IMR-90 (cell line): ENCODE measurements around the gene IL34. TPM values are rescaled to one million over a fixed set of nuclear protein-coding genes. Genes with fewer than 3 reads are reported as not detected.
A peak's percentile ranks its signal among the peaks of the same experiment; 100 is the strongest.

Experiments used
- ATAC-seq: fragments of 200-7000 bp; cut with Tn5 transposase; 2 replicates; pipeline ENCODE4 v1.9.1; 2020; ENCODE audit warnings: low read depth, mild to moderate bottlenecking, moderate library complexity
- BruUV-seq: library from RNA; stranded (reverse); fragments of 400-500 nt; replicated peaks from 2 replicates; lab custom pipeline; 2021; lab: Mats Ljungman, UMichigan
- CTCF ChIA-PET: fragments of 300-600 bp; formaldehyde crosslinking; extraction: SDS; loops from one replicate; lab custom pipeline; 2021; ENCODE audit warnings: antibody characterized with exemption; lab: Yijun Ruan, JAX
- POLR2A ChIA-PET: fragments of 300-600 bp; sonication (Branson Sonifier 250); formaldehyde crosslinking; loops from one replicate; lab custom pipeline; 2022; ENCODE audit warnings: antibody characterized with exemption; ENCODE audit not compliant: unreplicated experiment; lab: Charles Lee
- DNase-seq: peaks from one replicate; pipeline ENCODE4 v3.0.0; 2013
- H2AFZ ChIP-seq: replicated peaks from 2 replicates; pipeline ENCODE3; 2013; ENCODE audit warnings: low read length, mild to moderate bottlenecking; ENCODE audit not compliant: poor library complexity
- H2AK5ac ChIP-seq: 2 replicates; pipeline ENCODE4 v1.6.1; 2013; ENCODE audit warnings: low read depth, low read length, inconsistent platforms
- H2AK9ac ChIP-seq: replicated peaks from 2 replicates; pipeline ENCODE3; 2013; ENCODE audit warnings: mild to moderate bottlenecking, low read depth, low read length, moderate library complexity; ENCODE audit not compliant: poor library complexity
- H2BK120ac ChIP-seq: 2 replicates; pipeline ENCODE4 v1.6.1; 2013; ENCODE audit warnings: low read depth, low read length, inconsistent platforms
- H2BK15ac ChIP-seq: 3 replicates; pipeline ENCODE4 v1.6.1; 2013; ENCODE audit warnings: low read depth, low read length, inconsistent platforms
- H2BK20ac ChIP-seq: 2 replicates; pipeline ENCODE4 v1.6.1; 2013; ENCODE audit warnings: low read depth, mild to moderate bottlenecking, inconsistent platforms, low read length, moderate library complexity
- H2BK5ac ChIP-seq: 2 replicates; pipeline ENCODE4 v1.6.1; 2013; ENCODE audit warnings: mild to moderate bottlenecking, low read depth, low read length, inconsistent platforms; ENCODE audit not compliant: poor library complexity, severe bottlenecking
- H3K14ac ChIP-seq: replicated peaks from 2 replicates; pipeline ENCODE4 v1.6.1; 2013; ENCODE audit warnings: low read depth, low read length, inconsistent platforms
- H3K18ac ChIP-seq: 2 replicates; pipeline ENCODE4 v1.6.1; 2013; ENCODE audit warnings: low read depth, low read length, control low read depth
- H3K23ac ChIP-seq: 2 replicates; pipeline ENCODE4 v1.6.1; 2013; ENCODE audit warnings: low read depth, low read length, inconsistent platforms
- H3K27ac ChIP-seq: 2 replicates; pipeline ENCODE4 v1.5.1; 2013; ENCODE audit warnings: mild to moderate bottlenecking, control low read depth, low read length; ENCODE audit not compliant: insufficient read depth
- H3K27me3 ChIP-seq: 2 replicates; pipeline ENCODE4 v1.6.1; 2013; ENCODE audit warnings: low read length; ENCODE audit not compliant: control insufficient read depth, insufficient read depth
- H3K36me3 ChIP-seq: 2 replicates; pipeline ENCODE4 v1.6.1; 2013; ENCODE audit warnings: low read length, mixed read lengths; ENCODE audit not compliant: control insufficient read depth, insufficient read depth
- H3K4ac ChIP-seq: 2 replicates; pipeline ENCODE4 v1.6.1; 2013; ENCODE audit warnings: low read depth, low read length, inconsistent platforms
- H3K4me1 ChIP-seq: 2 replicates; pipeline ENCODE4 v1.6.1; 2013; ENCODE audit warnings: low read length, mixed read lengths; ENCODE audit not compliant: control insufficient read depth, insufficient read depth
- H3K4me2 ChIP-seq: 2 replicates; pipeline ENCODE4 v1.6.1; 2013; ENCODE audit warnings: low read depth, mild to moderate bottlenecking, control low read depth, low read length, moderate library complexity
- H3K4me3 ChIP-seq: 2 replicates; pipeline ENCODE4 v1.5.1; 2013; ENCODE audit warnings: low read depth, mild to moderate bottlenecking, control low read depth, low read length, moderate library complexity; ENCODE audit not compliant: insufficient read depth
- H3K56ac ChIP-seq: 2 replicates; pipeline ENCODE4 v1.6.1; 2013; ENCODE audit warnings: low read length, inconsistent platforms; ENCODE audit not compliant: insufficient read depth; ENCODE audit errors: extremely low read depth
- H3K79me1 ChIP-seq, 2 experiments: 2 replicates each; pipeline ENCODE4 v1.6.1; 2013; ENCODE audit warnings: low read length in 2 of 2, inconsistent platforms in 1 of 2, low read depth in 1 of 2
- H3K9ac ChIP-seq: 2 replicates; pipeline ENCODE4 v1.6.1; 2013; ENCODE audit warnings: low read depth, low read length, control low read depth
- H3K9me1 ChIP-seq: 2 replicates; pipeline ENCODE4 v1.6.1; 2013; ENCODE audit warnings: low read length, inconsistent platforms; ENCODE audit not compliant: insufficient read depth
- H3K9me3 ChIP-seq: 2 replicates; pipeline ENCODE4 v1.6.1; 2013; ENCODE audit warnings: low read length; ENCODE audit not compliant: control insufficient read depth, insufficient read depth
- H4K20me1 ChIP-seq: 2 replicates; pipeline ENCODE4 v1.6.1; 2013; ENCODE audit warnings: low read length, inconsistent platforms; ENCODE audit not compliant: insufficient read depth
- H4K5ac ChIP-seq: 2 replicates; pipeline ENCODE4 v1.6.1; 2013; ENCODE audit warnings: mild to moderate bottlenecking, low read depth, low read length, control low read depth
- H4K8ac ChIP-seq, 2 experiments: 2 replicates each; pipeline ENCODE4 v1.6.1; 2013; ENCODE audit warnings: low read depth in 2 of 2, low read length in 2 of 2, control low read depth in 1 of 2, inconsistent platforms in 1 of 2
- H4K91ac ChIP-seq: 2 replicates; pipeline ENCODE4 v1.6.1; 2013; ENCODE audit warnings: low read depth, low read length, inconsistent platforms; ENCODE audit not compliant: insufficient read depth
- MAFK ChIP-seq: IDR thresholded peaks from 2 replicates; pipeline ENCODE4 v1.6.1; 2012; ENCODE audit warnings: low read depth, low read length, improper control_type of control experiment
- NFE2L2 ChIP-seq: fragments of 150-350 bp; IDR thresholded peaks from 2 replicates; pipeline ENCODE4 v1.6.1; 2016; ENCODE audit warnings: low read depth, mild to moderate bottlenecking, low read length
- USF2 ChIP-seq: fragments of 150-350 bp; IDR thresholded peaks from 2 replicates; pipeline ENCODE4 v1.6.1; 2017; ENCODE audit warnings: mild to moderate bottlenecking, antibody characterized with exemption, low read length, low read depth
- WGBS, 2 experiments: methylation state at CpG; one replicate each; pipeline versions ENCODE4 v1.1.5 to v1.1.7; 2013; ENCODE audit warnings: missing lambda C conversion rate in 2 of 2; ENCODE audit not compliant: insufficient read length in 1 of 2; ENCODE audit errors: extremely low coverage in 2 of 2; 5-methylcytosine and 5-hydroxymethylcytosine counted together
- dilution Hi-C: fragments of 300-500 bp; cut with HindIII; formaldehyde crosslinking; loops from one replicate; pipeline ENCODE4 v1.14.3; 2018; ENCODE audit warnings: low sequenced_read_pairs; ENCODE audit not compliant: unreplicated experiment
- in situ Hi-C: fragments of 300-500 bp; cut with MboI; formaldehyde crosslinking; loops from 3 replicates; pipeline ENCODE4 v1.14.3; 2019; ENCODE audit warnings: low sequenced_read_pairs, inconsistent platforms, mixed read lengths
- intact Hi-C: fragments of 100-400 bp; cut with micrococcal nuclease; formaldehyde crosslinking; loops from 2 replicates; pipeline ENCODE4 v1.10.0; 2022
- polyA plus RNA-seq, 3 experiments: library from polyadenylated mRNA; depleted of rRNA; stranded (reverse); fragments of >200 nt; gene quantifications; 2 replicates each; pipeline ENCODE4 v1.2.3, GENCODE V29; 2012; ENCODE audit warnings: low replicate concordance in 1 of 3
- total RNA-seq: library from RNA; depleted of rRNA; stranded (reverse); fragments of >200 nt; gene quantifications from 2 replicates; pipeline ENCODE4 v1.2.3, GENCODE V29; 2012

The IL34 gene
- total and polyA plus RNA-seq, 2 of the 4 experiments (the other 2 are of a cell fraction), result 1.3 to 2.5 TPM

GRCh38 chr16:70656712-70657263 lies 10.4 kb downstream of the IL34 start:
- 70% methylated on average over 17 of the region's 22 CpGs; no CpG with 5 or more reads in 1 of the 2 experiments for WGBS, 2 experiments
- CTCF ChIA-PET, result no interaction called here
- in situ Hi-C loops, result no loop called here

More at GRCh38 chr16:70656712-70657263, 10.4 kb downstream of the IL34 start:
- Histone ChIP-seq H4K8ac (no peak overlapping the region), H2AK5ac (0 out of 2 replicates have a peak overlapping the region, but pooled peaks have one; percentile 71), H2BK15ac (no peak overlapping the region), H3K79me1 (peaks cover 0 to 1% of the 10 kb centered on the region in 2 experiments; a peak in 1 of 4 replicates), H4K91ac (no peak overlapping the region), H3K4me1 (no peaks in the 10 kb centered on the region; the same call in 1 of the 2 replicates), H3K9ac (no peak overlapping the region), H4K5ac (no peak overlapping the region), H3K56ac (no peak overlapping the region), H3K23ac (no peak overlapping the region), H2AFZ (no peak overlapping the region), H2BK5ac (no peak overlapping the region), H3K27ac (no peak overlapping the region), H2AK9ac (no peak overlapping the region), H3K4me3 (no peak overlapping the region), H2BK120ac (no peak overlapping the region), H4K20me1 (peaks cover 17% of the 10 kb centered on the region), H3K14ac (no peak overlapping the region), H3K4ac (no peak overlapping the region), H3K4me2 (no peak overlapping the region), H2BK20ac (no peak overlapping the region), H3K27me3 (no peaks in the 10 kb centered on the region), H3K36me3 (peaks cover 1% of the 10 kb centered on the region; the same call in 1 of the 2 replicates), H3K18ac (no peak overlapping the region), H3K9me3 (no peaks in the 10 kb centered on the region), H3K9me1 (no peaks in the 10 kb centered on the region)
- ATAC-seq (no peak), DNase-seq (no peak)
- BruUV-seq, result no TSS peak
- TF ChIP-seq NFE2L2 (no peak), USF2 (no peak), MAFK (no peak)
- dilution Hi-C loops (no loop called here), intact Hi-C loops (no loop called here)
- POLR2A ChIA-PET, result no interaction called here
